Measurements from ENCODE around the gene KCNF1. TPM values are rescaled to one million over a fixed set of nuclear protein-coding genes. Genes with fewer than 3 reads are reported as not detected.

The KCNF1 gene
- total and polyA plus RNA-seq, 2 donors from 2014 or later, result 0.63 to 0.67 TPM

- H3K4me1 ChIP-seq (ENCODE audit: control insufficient read depth in 2 of 3, insufficient read depth in 2 of 3, low read depth in 1 of 3, low read length in 3 of 3), result no peaks in the 10 kb centered on the region
- no peaks in the 10 kb centered on the region for H3K36me3 ChIP-seq (ENCODE audit: control insufficient read depth in 2 of 3, insufficient read depth in 3 of 3, low read length in 3 of 3)
- intact Hi-C loops (cut with DNase I), result no loop called here
- DNase-seq, result no peak
- no peaks in the 10 kb centered on the region for H3K9me3 ChIP-seq (ENCODE audit: control insufficient read depth in 2 of 3, insufficient read depth in 1 of 3, low read length in 3 of 3)
- H3K27ac ChIP-seq (ENCODE audit: low read depth in 2 of 2, low read length in 2 of 2), result no peak overlapping the region
- no peak overlapping the region for H3K9ac ChIP-seq (ENCODE audit: low read length in 3 of 3)
- no peak overlapping the region for H3K4me3 ChIP-seq (ENCODE audit: low read length in 3 of 3)
- no peaks in the 10 kb centered on the region for H3K27me3 ChIP-seq (ENCODE audit: control insufficient read depth, insufficient read depth, low read length)
- FAIRE-seq, result no peak
- TF ChIP-seq, protein P1, sequence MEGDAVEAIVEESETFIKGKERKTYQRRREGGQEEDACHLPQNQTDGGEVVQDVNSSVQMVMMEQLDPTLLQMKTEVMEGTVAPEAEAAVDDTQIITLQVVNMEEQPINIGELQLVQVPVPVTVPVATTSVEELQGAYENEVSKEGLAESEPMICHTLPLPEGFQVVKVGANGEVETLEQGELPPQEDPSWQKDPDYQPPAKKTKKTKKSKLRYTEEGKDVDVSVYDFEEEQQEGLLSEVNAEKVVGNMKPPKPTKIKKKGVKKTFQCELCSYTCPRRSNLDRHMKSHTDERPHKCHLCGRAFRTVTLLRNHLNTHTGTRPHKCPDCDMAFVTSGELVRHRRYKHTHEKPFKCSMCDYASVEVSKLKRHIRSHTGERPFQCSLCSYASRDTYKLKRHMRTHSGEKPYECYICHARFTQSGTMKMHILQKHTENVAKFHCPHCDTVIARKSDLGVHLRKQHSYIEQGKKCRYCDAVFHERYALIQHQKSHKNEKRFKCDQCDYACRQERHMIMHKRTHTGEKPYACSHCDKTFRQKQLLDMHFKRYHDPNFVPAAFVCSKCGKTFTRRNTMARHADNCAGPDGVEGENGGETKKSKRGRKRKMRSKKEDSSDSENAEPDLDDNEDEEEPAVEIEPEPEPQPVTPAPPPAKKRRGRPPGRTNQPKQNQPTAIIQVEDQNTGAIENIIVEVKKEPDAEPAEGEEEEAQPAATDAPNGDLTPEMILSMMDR (IDR thresholded peaks at IDR 0.05; ENCODE audit: borderline replicate concordance, extremely low read depth, insufficient read depth), result no peak
Measured at GRCh38 chr2:10876394-10876793, 35.3 kb upstream of the KCNF1 start.

GRCh38 chr2:10876963-10877362 lies 34.8 kb upstream of the KCNF1 start:
- DNase-seq (no peak), FAIRE-seq (no peak)
- Histone ChIP-seq H3K4me1 (ENCODE audit: control insufficient read depth in 2 of 3, insufficient read depth in 2 of 3, low read depth in 1 of 3, low read length in 3 of 3) (no peaks in the 10 kb centered on the region), H3K36me3 (ENCODE audit: control insufficient read depth in 2 of 3, insufficient read depth in 3 of 3, low read length in 3 of 3) (no peaks in the 10 kb centered on the region), H3K4me3 (ENCODE audit: low read length in 3 of 3) (no peak overlapping the region), H3K27ac (ENCODE audit: low read depth in 2 of 2, low read length in 2 of 2) (no peak overlapping the region), H3K9ac (ENCODE audit: low read length in 3 of 3) (no peak overlapping the region), H3K9me3 (ENCODE audit: control insufficient read depth in 2 of 3, insufficient read depth in 1 of 3, low read length in 3 of 3) (no peaks in the 10 kb centered on the region), H3K27me3 (ENCODE audit: control insufficient read depth, insufficient read depth, low read length) (no peaks in the 10 kb centered on the region)
- intact Hi-C loops (cut with DNase I), result no loop called here
- TF ChIP-seq, protein P1 (IDR thresholded peaks at IDR 0.05; ENCODE audit: borderline replicate concordance, extremely low read depth, insufficient read depth), result no peak

DNA sequence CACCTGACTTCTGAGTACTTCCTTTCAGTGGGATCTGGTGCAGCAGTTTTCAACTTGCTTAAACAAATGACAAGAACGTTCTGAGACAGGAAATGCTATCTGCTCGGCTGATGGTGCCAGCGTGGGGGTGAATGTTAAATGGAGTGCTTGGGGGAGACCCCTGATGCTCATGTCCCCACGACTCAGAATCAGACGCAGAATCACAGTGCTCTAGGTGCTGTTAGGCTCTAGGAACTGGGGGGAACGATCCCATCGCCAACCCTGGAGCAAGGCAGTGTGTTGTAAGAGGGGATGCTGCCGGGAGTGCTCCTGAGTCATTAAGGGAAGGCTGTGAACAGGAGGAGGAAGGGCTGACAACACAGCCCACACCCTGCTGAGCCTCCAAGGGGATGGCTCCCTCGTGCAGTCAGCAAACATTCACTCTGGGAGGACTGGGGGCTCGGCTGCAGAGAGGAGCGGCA lies 34.1 kb upstream of the KCNF1 start:
- DNase-seq (no peak), FAIRE-seq (no peak)
- H3K9ac ChIP-seq (ENCODE audit: low read length in 3 of 3), result no peak overlapping the region
- intact Hi-C loops (cut with DNase I), result no loop called here
- H3K27me3 ChIP-seq (ENCODE audit: control insufficient read depth, insufficient read depth, low read length), result no peaks in the 10 kb centered on the region
- TF ChIP-seq, protein P1 (IDR thresholded peaks at IDR 0.05; ENCODE audit: borderline replicate concordance, extremely low read depth, insufficient read depth), result no peak
- peaks cover 0 to 3% (median 0%) of the 10 kb centered on the region in 3 donors for H3K4me1 ChIP-seq (ENCODE audit: control insufficient read depth in 2 of 3, insufficient read depth in 2 of 3, low read depth in 1 of 3, low read length in 3 of 3)
- H3K27ac ChIP-seq (ENCODE audit: low read depth in 2 of 2, low read length in 2 of 2), result no peak overlapping the region
- no peaks in the 10 kb centered on the region for H3K36me3 ChIP-seq (ENCODE audit: control insufficient read depth in 2 of 3, insufficient read depth in 3 of 3, low read length in 3 of 3)
- no peak overlapping the region for H3K4me3 ChIP-seq (ENCODE audit: low read length in 3 of 3)
- no peaks in the 10 kb centered on the region for H3K9me3 ChIP-seq (ENCODE audit: control insufficient read depth in 2 of 3, insufficient read depth in 1 of 3, low read length in 3 of 3)

All from kidney (tissue), 14 donors.